Measurements from ENCODE around the gene BMP7.

The BMP7 gene

DNA sequence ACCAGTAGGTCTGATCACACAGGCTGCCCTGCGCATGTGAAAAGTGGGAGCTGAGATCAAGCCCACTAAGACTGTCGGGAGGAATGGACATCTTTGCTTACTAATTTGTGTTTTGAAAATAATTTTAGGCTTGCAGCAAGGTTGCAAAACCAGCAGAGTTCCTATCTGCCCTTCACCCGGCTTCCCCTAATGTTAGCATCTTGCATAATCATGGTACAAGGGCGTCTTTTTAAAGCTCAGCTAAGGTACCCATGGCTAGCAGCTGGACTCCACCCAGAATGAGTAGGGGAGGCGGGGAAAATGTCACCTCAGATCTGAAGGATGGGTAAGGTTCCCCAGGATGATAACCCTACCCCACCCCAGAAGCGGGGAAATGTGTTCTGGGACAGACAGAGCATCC lies 25.3 kb upstream of the BMP7 start:
- H3K4me2 ChIP-seq (ENCODE audit: low read depth, low read length, poor library complexity, severe bottlenecking): no peak overlapping the region

DNA sequence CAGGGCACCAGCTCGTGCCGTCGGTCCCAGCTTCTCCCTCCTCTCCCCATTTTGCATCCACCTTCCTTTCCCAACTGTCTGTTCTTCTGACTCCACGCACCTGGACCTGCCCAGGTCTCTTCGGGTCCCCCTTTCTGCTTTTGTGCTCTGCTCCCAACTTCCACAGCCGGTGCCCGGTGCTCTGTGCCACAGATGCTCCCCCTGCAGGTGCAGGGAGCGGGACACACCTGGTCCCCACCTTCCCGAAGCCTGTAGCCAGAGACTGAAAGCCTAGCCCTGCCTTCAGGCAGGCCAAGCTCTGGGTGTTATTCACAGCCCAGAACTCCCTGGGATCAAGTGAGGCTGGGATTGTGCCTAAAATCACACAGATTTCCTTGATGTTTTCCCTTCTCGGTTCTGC lies 24.6 kb upstream of the BMP7 start:
- Histone ChIP-seq H3K9me3 (ENCODE audit: insufficient read depth, low read depth, low read length) (no peaks in the 10 kb centered on the region), H3K4me2 (ENCODE audit: low read depth, low read length, poor library complexity, severe bottlenecking) (no peak overlapping the region), H3K27me3 (ENCODE audit: insufficient read depth, low read length, poor library complexity, severe bottlenecking) (no peaks in the 10 kb centered on the region), H4K20me1 (ENCODE audit: insufficient read depth, low read length, poor library complexity, severe bottlenecking) (no peaks in the 10 kb centered on the region), H2AFZ (ENCODE audit: low read length) (no peak overlapping the region), H3F3A (ENCODE audit: low read depth) (no peaks in the 10 kb centered on the region), H3K4me1 (ENCODE audit: insufficient read depth, low read length, poor library complexity, severe bottlenecking) (no peaks in the 10 kb centered on the region), H3K9me2 (replicated peaks; ENCODE audit: low read depth, low read length) (no peaks in the 10 kb centered on the region), H3K9ac (ENCODE audit: low read depth, low read length, poor library complexity, severe bottlenecking) (no peak overlapping the region), H3K4me3 (ENCODE audit: low read length, poor library complexity, severe bottlenecking) (no peak overlapping the region), H3K36me3 (ENCODE audit: insufficient read depth, low read length) (no peaks in the 10 kb centered on the region), H3K79me2 (ENCODE audit: insufficient read depth, low read length) (no peaks in the 10 kb centered on the region)
- TF ChIP-seq, protein P1, sequence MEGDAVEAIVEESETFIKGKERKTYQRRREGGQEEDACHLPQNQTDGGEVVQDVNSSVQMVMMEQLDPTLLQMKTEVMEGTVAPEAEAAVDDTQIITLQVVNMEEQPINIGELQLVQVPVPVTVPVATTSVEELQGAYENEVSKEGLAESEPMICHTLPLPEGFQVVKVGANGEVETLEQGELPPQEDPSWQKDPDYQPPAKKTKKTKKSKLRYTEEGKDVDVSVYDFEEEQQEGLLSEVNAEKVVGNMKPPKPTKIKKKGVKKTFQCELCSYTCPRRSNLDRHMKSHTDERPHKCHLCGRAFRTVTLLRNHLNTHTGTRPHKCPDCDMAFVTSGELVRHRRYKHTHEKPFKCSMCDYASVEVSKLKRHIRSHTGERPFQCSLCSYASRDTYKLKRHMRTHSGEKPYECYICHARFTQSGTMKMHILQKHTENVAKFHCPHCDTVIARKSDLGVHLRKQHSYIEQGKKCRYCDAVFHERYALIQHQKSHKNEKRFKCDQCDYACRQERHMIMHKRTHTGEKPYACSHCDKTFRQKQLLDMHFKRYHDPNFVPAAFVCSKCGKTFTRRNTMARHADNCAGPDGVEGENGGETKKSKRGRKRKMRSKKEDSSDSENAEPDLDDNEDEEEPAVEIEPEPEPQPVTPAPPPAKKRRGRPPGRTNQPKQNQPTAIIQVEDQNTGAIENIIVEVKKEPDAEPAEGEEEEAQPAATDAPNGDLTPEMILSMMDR (conservative IDR thresholded peaks at IDR 0.05; ENCODE audit: low read length): no peak
- no peak for TF ChIP-seq EZH2phosphoT487 (IDR thresholded peaks at IDR 0.05; ENCODE audit: borderline replicate concordance)

More for the DNA sequence above, 25.3 kb upstream of the BMP7 start:
- Histone ChIP-seq H3K4me1 (ENCODE audit: insufficient read depth, low read length, poor library complexity, severe bottlenecking) (no peaks in the 10 kb centered on the region), H3K9me2 (replicated peaks; ENCODE audit: low read depth, low read length) (no peaks in the 10 kb centered on the region), H3F3A (ENCODE audit: low read depth) (no peaks in the 10 kb centered on the region), H2AFZ (ENCODE audit: low read length) (no peak overlapping the region), H3K9ac (ENCODE audit: low read depth, low read length, poor library complexity, severe bottlenecking) (no peak overlapping the region), H3K79me2 (ENCODE audit: insufficient read depth, low read length) (no peaks in the 10 kb centered on the region), H3K4me3 (ENCODE audit: low read length, poor library complexity, severe bottlenecking) (no peak overlapping the region), H4K20me1 (ENCODE audit: insufficient read depth, low read length, poor library complexity, severe bottlenecking) (no peaks in the 10 kb centered on the region), H3K36me3 (ENCODE audit: insufficient read depth, low read length) (no peaks in the 10 kb centered on the region), H3K27me3 (ENCODE audit: insufficient read depth, low read length, poor library complexity, severe bottlenecking) (no peaks in the 10 kb centered on the region), H3K9me3 (ENCODE audit: insufficient read depth, low read depth, low read length) (no peaks in the 10 kb centered on the region)
- TF ChIP-seq, protein P1 (conservative IDR thresholded peaks at IDR 0.05; ENCODE audit: low read length): no peak
- TF ChIP-seq EZH2phosphoT487 (IDR thresholded peaks at IDR 0.05; ENCODE audit: borderline replicate concordance): no peak

DNA sequence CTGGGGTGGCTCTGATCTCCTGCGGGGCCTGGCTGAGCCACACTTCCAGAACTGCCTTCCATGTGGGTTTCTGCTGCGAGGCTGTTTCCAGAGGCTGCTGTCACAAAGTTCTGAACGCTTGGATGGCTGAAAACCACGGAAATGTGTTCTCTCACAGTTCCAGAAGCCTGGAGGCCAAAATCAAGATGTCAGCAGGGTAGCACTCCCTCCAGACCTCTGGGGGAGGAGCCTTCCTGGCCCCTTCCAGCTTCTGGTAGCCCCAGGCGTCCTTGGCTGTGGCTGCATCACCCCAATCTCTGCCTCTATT lies 23.7 kb upstream of the BMP7 start:
- Histone ChIP-seq H3K9me2 (replicated peaks; ENCODE audit: low read depth, low read length) (no peaks in the 10 kb centered on the region), H3K9ac (ENCODE audit: low read depth, low read length, poor library complexity, severe bottlenecking) (no peak overlapping the region), H2AFZ (ENCODE audit: low read length) (no peak overlapping the region), H3K36me3 (ENCODE audit: insufficient read depth, low read length) (no peaks in the 10 kb centered on the region), H3F3A (ENCODE audit: low read depth) (no peaks in the 10 kb centered on the region), H3K4me1 (ENCODE audit: insufficient read depth, low read length, poor library complexity, severe bottlenecking) (no peaks in the 10 kb centered on the region), H3K9me3 (ENCODE audit: insufficient read depth, low read depth, low read length) (no peaks in the 10 kb centered on the region), H3K27me3 (ENCODE audit: insufficient read depth, low read length, poor library complexity, severe bottlenecking) (no peaks in the 10 kb centered on the region), H3K4me3 (ENCODE audit: low read length, poor library complexity, severe bottlenecking) (no peak overlapping the region), H3K79me2 (ENCODE audit: insufficient read depth, low read length) (no peaks in the 10 kb centered on the region), H3K4me2 (ENCODE audit: low read depth, low read length, poor library complexity, severe bottlenecking) (no peak overlapping the region), H4K20me1 (ENCODE audit: insufficient read depth, low read length, poor library complexity, severe bottlenecking) (no peaks in the 10 kb centered on the region)
- TF ChIP-seq, protein P1 (conservative IDR thresholded peaks at IDR 0.05; ENCODE audit: low read length): no peak
- TF ChIP-seq EZH2phosphoT487 (IDR thresholded peaks at IDR 0.05; ENCODE audit: borderline replicate concordance): no peak
